H9 (cell line): ENCODE data around the gene PLD5. TPM values are rescaled to one million over a fixed set of nuclear protein-coding genes. Genes with fewer than 3 reads are reported as not detected.

Source experiments
- DNase-seq: peaks from one replicate; pipeline ENCODE4 v3.0.0-alpha.2; 2017
- H2AFZ ChIP-seq: one replicate; pipeline ENCODE4 v1.6.1; 2013; ENCODE audit warnings: mild to moderate bottlenecking, low read length, control low read depth, moderate library complexity
- H2AK5ac ChIP-seq: 2 replicates; pipeline ENCODE4 v1.6.1; 2013; ENCODE audit warnings: low read length, control low read depth, mixed read lengths; ENCODE audit not compliant: insufficient read length
- H2BK120ac ChIP-seq: one replicate; pipeline ENCODE4 v1.6.1; 2013; ENCODE audit warnings: low read depth, mild to moderate bottlenecking, low read length, control low read depth, inconsistent platforms; ENCODE audit not compliant: poor library complexity, severe bottlenecking
- H2BK12ac ChIP-seq: 2 replicates; pipeline ENCODE4 v1.6.1; 2013; ENCODE audit warnings: low read length, control low read depth, mixed read lengths, low read depth; ENCODE audit not compliant: insufficient read length
- H2BK15ac ChIP-seq: 2 replicates; pipeline ENCODE4 v1.6.1; 2013; ENCODE audit warnings: low read depth, low read length, control low read depth
- H2BK20ac ChIP-seq: one replicate; pipeline ENCODE4 v1.6.1; 2013; ENCODE audit warnings: low read depth, mild to moderate bottlenecking, low read length, control low read depth, inconsistent platforms; ENCODE audit not compliant: poor library complexity, severe bottlenecking
- H2BK5ac ChIP-seq: 2 replicates; pipeline ENCODE4 v1.6.1; 2013; ENCODE audit warnings: low read length, control low read depth, mixed read lengths; ENCODE audit not compliant: insufficient read length
- H3K14ac ChIP-seq: 2 replicates; pipeline ENCODE4 v1.6.1; 2013; ENCODE audit warnings: low read length, control low read depth; ENCODE audit not compliant: insufficient read depth
- H3K18ac ChIP-seq: 2 replicates; pipeline ENCODE4 v1.6.1; 2013; ENCODE audit warnings: low read depth, mild to moderate bottlenecking, mixed read lengths, low read length, control low read depth; ENCODE audit not compliant: insufficient read length
- H3K23ac ChIP-seq: 2 replicates; pipeline ENCODE4 v1.6.1; 2013; ENCODE audit warnings: low read length, control low read depth, mixed read lengths, low read depth; ENCODE audit not compliant: insufficient read length
- H3K23me2 ChIP-seq: 2 replicates; pipeline ENCODE4 v1.6.1; 2013; ENCODE audit warnings: low read depth, mild to moderate bottlenecking, mixed read lengths, low read length, control low read depth; ENCODE audit not compliant: insufficient read length, poor library complexity, severe bottlenecking
- H3K27ac ChIP-seq: 2 replicates; pipeline ENCODE4 v1.5.1; 2013; ENCODE audit warnings: low read length, control low read depth, mixed read lengths, low read depth; ENCODE audit not compliant: insufficient read length
- H3K27me3 ChIP-seq: 2 replicates; pipeline ENCODE4 v1.6.1; 2013; ENCODE audit warnings: low read length, control low read depth, inconsistent platforms; ENCODE audit not compliant: insufficient read depth
- H3K4ac ChIP-seq: 2 replicates; pipeline ENCODE4 v1.6.1; 2013; ENCODE audit warnings: low read depth, mild to moderate bottlenecking, control low read depth, inconsistent platforms, low read length, moderate library complexity
- H3K4me1 ChIP-seq: 2 replicates; pipeline ENCODE4 v1.6.1; 2013; ENCODE audit warnings: low read length, control low read depth, inconsistent platforms; ENCODE audit not compliant: insufficient read depth
- H3K4me2 ChIP-seq: 2 replicates; pipeline ENCODE4 v1.6.1; 2013; ENCODE audit warnings: low read length, control low read depth, mixed read lengths; ENCODE audit not compliant: insufficient read length, insufficient read depth
- H3K56ac ChIP-seq: 2 replicates; pipeline ENCODE4 v1.6.1; 2013; ENCODE audit warnings: low read depth, mild to moderate bottlenecking, mixed read lengths, low read length, control low read depth; ENCODE audit not compliant: insufficient read length
- H3K79me1 ChIP-seq: 2 replicates; pipeline ENCODE4 v1.6.1; 2013; ENCODE audit warnings: low read depth, mild to moderate bottlenecking, moderate library complexity, low read length, control low read depth, inconsistent platforms; ENCODE audit not compliant: insufficient read depth, poor library complexity, severe bottlenecking
- H3K79me2 ChIP-seq: 2 replicates; pipeline ENCODE4 v1.6.1; 2013; ENCODE audit warnings: low read length, control low read depth, inconsistent platforms; ENCODE audit not compliant: insufficient read depth
- H3K9ac ChIP-seq: 2 replicates; pipeline ENCODE4 v1.6.1; 2013; ENCODE audit warnings: low read length, control low read depth, mixed read lengths; ENCODE audit not compliant: insufficient read length; ENCODE audit errors: extremely low read depth
- H3K9me3 ChIP-seq: one replicate; pipeline ENCODE4 v1.6.1; 2013; ENCODE audit warnings: low read depth, low read length, inconsistent platforms; ENCODE audit not compliant: control insufficient read depth
- H3T11ph ChIP-seq: one replicate; pipeline ENCODE4 v1.6.1; 2013; ENCODE audit warnings: mild to moderate bottlenecking, low read length, control low read depth, inconsistent platforms
- H4K20me1 ChIP-seq: one replicate; pipeline ENCODE4 v1.6.1; 2013; ENCODE audit not compliant: control insufficient read depth, insufficient read length, insufficient read depth
- H4K5ac ChIP-seq: 2 replicates; pipeline ENCODE4 v1.6.1; 2013; ENCODE audit warnings: low read depth, mild to moderate bottlenecking, mixed read lengths, low read length, control low read depth; ENCODE audit not compliant: insufficient read length
- H4K8ac ChIP-seq: replicated peaks from 2 replicates; pipeline ENCODE4 v1.6.1; 2013; ENCODE audit warnings: low read length, control low read depth, mixed read lengths, low read depth; ENCODE audit not compliant: insufficient read length
- H4K91ac ChIP-seq: 2 replicates; pipeline ENCODE4 v1.6.1; 2013; ENCODE audit warnings: low read depth, mild to moderate bottlenecking, moderate library complexity, mixed read lengths, low read length, control low read depth; ENCODE audit not compliant: insufficient read length
- H3K27ac Mint-ChIP-seq, 3 experiments: 2 replicates in 2 of 3; 3 replicates in 1 of 3; pipeline ENCODE4 v1.8.0; 2020 to 2021; ENCODE audit warnings: mixed read lengths in 3 of 3, mild to moderate bottlenecking in 1 of 3, moderate library complexity in 1 of 3
- H3K27me3 Mint-ChIP-seq: 2 replicates; pipeline ENCODE4 v1.8.0; 2021; ENCODE audit warnings: low read depth, mild to moderate bottlenecking, moderate library complexity, mixed read lengths
- H3K36me3 Mint-ChIP-seq, 3 experiments: 2 replicates in 2 of 3; 3 replicates in 1 of 3; pipeline ENCODE4 v1.8.0; 2020 to 2021; ENCODE audit warnings: low read depth in 3 of 3, mixed read lengths in 3 of 3; ENCODE audit not compliant: insufficient read depth in 1 of 3
- H3K4me1 Mint-ChIP-seq, 2 experiments: 2 replicates each; pipeline ENCODE4 v1.8.0; 2020; ENCODE audit warnings: mixed read lengths in 2 of 2
- H3K4me3 Mint-ChIP-seq, 2 experiments: 2 replicates in 1 of 2; 3 replicates in 1 of 2; pipeline ENCODE4 v1.8.0; 2020 to 2021; ENCODE audit warnings: mild to moderate bottlenecking in 2 of 2, mixed read lengths in 2 of 2, moderate library complexity in 1 of 2
- H3K9me3 Mint-ChIP-seq, 2 experiments: 2 replicates in 1 of 2; 3 replicates in 1 of 2; pipeline ENCODE4 v1.8.0; 2020; ENCODE audit warnings: mild to moderate bottlenecking in 2 of 2, mixed read lengths in 2 of 2, moderate library complexity in 1 of 2
- WGBS: extraction: QIAGEN DNeasy Blood & Tissue Kit; methylation state at CpG from one replicate; pipeline ENCODE4 v1.1.7; 2013; ENCODE audit warnings: missing lambda C conversion rate, low lambda C conversion rate, mixed read lengths; ENCODE audit not compliant: insufficient read length; ENCODE audit errors: extremely low coverage; 5-methylcytosine and 5-hydroxymethylcytosine counted together
- total RNA-seq: library from RNA; stranded (reverse); gene quantifications from 2 replicates; pipeline ENCODE4 v1.2.1, GENCODE V29; 2021
- TF ChIP-seq, protein P1 (sequence below): fragments of 200-600 bp; sonication (generic); conservative IDR thresholded peaks from 3 replicates; pipeline ENCODE4 v1.8.0; 2021; ENCODE audit warnings: antibody characterized with exemption, mild to moderate bottlenecking

PLD5 gene
- total RNA-seq, 1 experiment from 2014 or later: 5.2 TPM

- Histone ChIP-seq H4K20me1 (no peaks in the 10 kb centered on the region), H4K8ac (no peak overlapping the region), H3K23me2 (no peaks in the 10 kb centered on the region), H3K27me3 (no peaks in the 10 kb centered on the region), H3K18ac (no peak overlapping the region), H2AK5ac (no peak overlapping the region), H2BK12ac (no peak overlapping the region), H3K14ac (no peak overlapping the region), H3T11ph (no peak overlapping the region), H2AFZ (no peak overlapping the region), H2BK15ac (no peak overlapping the region), H3K9ac (no peak overlapping the region), H2BK5ac (no peak overlapping the region), H3K4me1 (peaks cover 5% of the 10 kb centered on the region; the same call in 1 of the 2 replicates), H4K91ac (no peak overlapping the region), H3K4ac (no peak overlapping the region), H2BK120ac (no peak overlapping the region), H2BK20ac (no peak overlapping the region), H3K79me1 (no peaks in the 10 kb centered on the region), H3K9me3 (peaks cover under 1% of the 10 kb centered on the region), H3K4me2 (no peak overlapping the region), H3K56ac (no peak overlapping the region), H3K27ac (no peak overlapping the region), H4K5ac (no peak overlapping the region), H3K23ac (no peak overlapping the region), H3K79me2 (no peaks in the 10 kb centered on the region)
- no CpG with 5 or more reads among the region's 3 CpGs for WGBS
- H3K9me3 Mint-ChIP-seq: peaks cover 2 to 16% of the 10 kb centered on the region in 2 experiments; a peak in 4 of 5 replicates
- H3K27me3 Mint-ChIP-seq: no peaks in the 10 kb centered on the region
- TF ChIP-seq, protein P1, sequence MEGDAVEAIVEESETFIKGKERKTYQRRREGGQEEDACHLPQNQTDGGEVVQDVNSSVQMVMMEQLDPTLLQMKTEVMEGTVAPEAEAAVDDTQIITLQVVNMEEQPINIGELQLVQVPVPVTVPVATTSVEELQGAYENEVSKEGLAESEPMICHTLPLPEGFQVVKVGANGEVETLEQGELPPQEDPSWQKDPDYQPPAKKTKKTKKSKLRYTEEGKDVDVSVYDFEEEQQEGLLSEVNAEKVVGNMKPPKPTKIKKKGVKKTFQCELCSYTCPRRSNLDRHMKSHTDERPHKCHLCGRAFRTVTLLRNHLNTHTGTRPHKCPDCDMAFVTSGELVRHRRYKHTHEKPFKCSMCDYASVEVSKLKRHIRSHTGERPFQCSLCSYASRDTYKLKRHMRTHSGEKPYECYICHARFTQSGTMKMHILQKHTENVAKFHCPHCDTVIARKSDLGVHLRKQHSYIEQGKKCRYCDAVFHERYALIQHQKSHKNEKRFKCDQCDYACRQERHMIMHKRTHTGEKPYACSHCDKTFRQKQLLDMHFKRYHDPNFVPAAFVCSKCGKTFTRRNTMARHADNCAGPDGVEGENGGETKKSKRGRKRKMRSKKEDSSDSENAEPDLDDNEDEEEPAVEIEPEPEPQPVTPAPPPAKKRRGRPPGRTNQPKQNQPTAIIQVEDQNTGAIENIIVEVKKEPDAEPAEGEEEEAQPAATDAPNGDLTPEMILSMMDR: no peak
- peaks cover 1 to 21% (median 14%) of the 10 kb centered on the region in 3 experiments; a peak in 5 of 7 replicates for H3K36me3 Mint-ChIP-seq
- peaks cover 28 to 39% of the 10 kb centered on the region in 2 experiments for H3K4me1 Mint-ChIP-seq
- no peak overlapping the region for H3K4me3 Mint-ChIP-seq
- no peak for DNase-seq
- 0 out of 7 replicates have a peak overlapping the region, but pooled peaks of 1 of the 3 experiments have one; percentile 16 for H3K27ac Mint-ChIP-seq
These were observed 362.4 kb downstream of the PLD5 start for GRCh38 chr1:242162140-242162539.
